ENCODE measurements around the gene CCNJ.
A peak's percentile ranks its signal among the peaks of the same experiment; 100 is the strongest.
"Not testable (repeated sequence)": the region's sequence is repeated elsewhere in the genome, so short reads cannot be mapped to it uniquely, and the experiment has no call there.

The CCNJ gene

GRCh38 chr10:96046546-96046945, 3.2 kb downstream of the CCNJ start:
- H3K36me3 ChIP-seq (ENCODE audit: insufficient read depth, low read length) = peaks cover 4% of the 10 kb centered on the region; the same call in 1 of the 2 replicates
- peaks cover 69% of the 10 kb centered on the region for H4K20me1 ChIP-seq (ENCODE audit: insufficient read depth, low read length, poor library complexity, severe bottlenecking)
- peaks cover 64% of the 10 kb centered on the region for H3K4me1 ChIP-seq (ENCODE audit: insufficient read depth, low read length, poor library complexity, severe bottlenecking)
- no peaks in the 10 kb centered on the region for H3K9me2 ChIP-seq (replicated peaks; ENCODE audit: low read depth, low read length)
- TF ChIP-seq EZH2phosphoT487 (IDR thresholded peaks at IDR 0.05; ENCODE audit: borderline replicate concordance) (no peak), CTCF (conservative IDR thresholded peaks at IDR 0.05; ENCODE audit: low read length) (no peak)
- no peak overlapping the region for H2AFZ ChIP-seq (ENCODE audit: low read length)
- H3K4me3 ChIP-seq (ENCODE audit: low read length, poor library complexity, severe bottlenecking) = peak overlapping the region; percentile 92
- H3F3A ChIP-seq (ENCODE audit: low read depth) = no peaks in the 10 kb centered on the region
- peak overlapping the region; percentile 84 for H3K4me2 ChIP-seq (ENCODE audit: low read depth, low read length, poor library complexity, severe bottlenecking)
- no peaks in the 10 kb centered on the region for H3K27me3 ChIP-seq (ENCODE audit: insufficient read depth, low read length, poor library complexity, severe bottlenecking)
- peak overlapping the region; percentile 11 for H3K9ac ChIP-seq (ENCODE audit: low read depth, low read length, poor library complexity, severe bottlenecking)
- peaks cover 83% of the 10 kb centered on the region for H3K79me2 ChIP-seq (ENCODE audit: insufficient read depth, low read length)
- H3K9me3 ChIP-seq (ENCODE audit: insufficient read depth, low read depth, low read length) = no peaks in the 10 kb centered on the region

GRCh38 chr10:96047004-96047649, 3.7 kb downstream of the CCNJ start:
- Histone ChIP-seq H3K9me3 (ENCODE audit: insufficient read depth, low read depth, low read length) (no peaks in the 10 kb centered on the region), H3K79me2 (ENCODE audit: insufficient read depth, low read length) (peaks cover 89% of the 10 kb centered on the region), H3K9me2 (replicated peaks; ENCODE audit: low read depth, low read length) (no peaks in the 10 kb centered on the region), H4K20me1 (ENCODE audit: insufficient read depth, low read length, poor library complexity, severe bottlenecking) (peaks cover 75% of the 10 kb centered on the region), H2AFZ (ENCODE audit: low read length) (no peak overlapping the region), H3F3A (ENCODE audit: low read depth) (no peaks in the 10 kb centered on the region), H3K4me3 (ENCODE audit: low read length, poor library complexity, severe bottlenecking) (peak overlapping the region; percentile 92), H3K36me3 (ENCODE audit: insufficient read depth, low read length) (peaks cover 4% of the 10 kb centered on the region; the same call in 1 of the 2 replicates), H3K4me2 (ENCODE audit: low read depth, low read length, poor library complexity, severe bottlenecking) (peak overlapping the region; percentile 84), H3K27me3 (ENCODE audit: insufficient read depth, low read length, poor library complexity, severe bottlenecking) (no peaks in the 10 kb centered on the region), H3K4me1 (ENCODE audit: insufficient read depth, low read length, poor library complexity, severe bottlenecking) (peaks cover 69% of the 10 kb centered on the region), H3K9ac (ENCODE audit: low read depth, low read length, poor library complexity, severe bottlenecking) (peak overlapping the region; percentile 11)
- peak; percentile 55 for TF ChIP-seq CTCF (conservative IDR thresholded peaks at IDR 0.05; ENCODE audit: low read length)
- TF ChIP-seq EZH2phosphoT487 (IDR thresholded peaks at IDR 0.05; ENCODE audit: borderline replicate concordance) = no peak

- H4K20me1 ChIP-seq (ENCODE audit: insufficient read depth, low read length, poor library complexity, severe bottlenecking) = peaks cover 82% of the 10 kb centered on the region
- H3K9ac ChIP-seq (ENCODE audit: low read depth, low read length, poor library complexity, severe bottlenecking); H3F3A ChIP-seq (ENCODE audit: low read depth); H2AFZ ChIP-seq (ENCODE audit: low read length); H3K36me3 ChIP-seq (ENCODE audit: insufficient read depth, low read length); H3K9me2 ChIP-seq (replicated peaks; ENCODE audit: low read depth, low read length); H3K27me3 ChIP-seq (ENCODE audit: insufficient read depth, low read length, poor library complexity, severe bottlenecking); H3K9me3 ChIP-seq (ENCODE audit: insufficient read depth, low read depth, low read length): not testable (repeated sequence)
- peak overlapping the region; percentile 24 for H3K4me3 ChIP-seq (ENCODE audit: low read length, poor library complexity, severe bottlenecking)
- peaks cover 97% of the 10 kb centered on the region for H3K79me2 ChIP-seq (ENCODE audit: insufficient read depth, low read length)
- H3K4me2 ChIP-seq (ENCODE audit: low read depth, low read length, poor library complexity, severe bottlenecking) = peak overlapping the region; percentile 84
- H3K4me1 ChIP-seq (ENCODE audit: insufficient read depth, low read length, poor library complexity, severe bottlenecking) = peaks cover 66% of the 10 kb centered on the region
Measured at GRCh38 chr10:96047925-96048324, 4.5 kb downstream of the CCNJ start.

- H2AFZ ChIP-seq (ENCODE audit: low read length) = no peak overlapping the region
- no peak overlapping the region for H3K9ac ChIP-seq (ENCODE audit: low read depth, low read length, poor library complexity, severe bottlenecking)
- H3K9me2 ChIP-seq (replicated peaks; ENCODE audit: low read depth, low read length) = no peaks in the 10 kb centered on the region
- peaks cover 64% of the 10 kb centered on the region for H3K4me1 ChIP-seq (ENCODE audit: insufficient read depth, low read length, poor library complexity, severe bottlenecking)
- peak overlapping the region; percentile 56 for H3K4me2 ChIP-seq (ENCODE audit: low read depth, low read length, poor library complexity, severe bottlenecking)
- peaks cover 4% of the 10 kb centered on the region; the same call in 1 of the 2 replicates for H3K36me3 ChIP-seq (ENCODE audit: insufficient read depth, low read length)
- H3K79me2 ChIP-seq (ENCODE audit: insufficient read depth, low read length) = peaks cover 97% of the 10 kb centered on the region
- H3K9me3 ChIP-seq (ENCODE audit: insufficient read depth, low read depth, low read length) = no peaks in the 10 kb centered on the region
- H3F3A ChIP-seq (ENCODE audit: low read depth) = no peaks in the 10 kb centered on the region
- no peaks in the 10 kb centered on the region for H3K27me3 ChIP-seq (ENCODE audit: insufficient read depth, low read length, poor library complexity, severe bottlenecking)
- H4K20me1 ChIP-seq (ENCODE audit: insufficient read depth, low read length, poor library complexity, severe bottlenecking) = peaks cover 88% of the 10 kb centered on the region
- no peak overlapping the region for H3K4me3 ChIP-seq (ENCODE audit: low read length, poor library complexity, severe bottlenecking)
- TF ChIP-seq EZH2phosphoT487 (IDR thresholded peaks at IDR 0.05; ENCODE audit: borderline replicate concordance) (no peak), CTCF (conservative IDR thresholded peaks at IDR 0.05; ENCODE audit: low read length) (no peak)
Measured at GRCh38 chr10:96049340-96049739, 6.0 kb downstream of the CCNJ start.
